HUES64 (cell line): ENCODE measurements around the gene TPBG.

ENCODE experiments used
- H3K27ac ChIP-seq: 2 replicates; pipeline ENCODE4 v1.7.0; 2013; ENCODE audit warnings: low read depth, low read length, inconsistent platforms
- H3K27me3 ChIP-seq: 2 replicates; pipeline ENCODE4 v1.6.1; 2013; ENCODE audit warnings: mild to moderate bottlenecking, low read length; ENCODE audit not compliant: insufficient read depth
- H3K36me3 ChIP-seq: 2 replicates; pipeline ENCODE4 v1.6.1; 2013; ENCODE audit warnings: mild to moderate bottlenecking, low read length; ENCODE audit not compliant: insufficient read depth
- H3K4me1 ChIP-seq: 2 replicates; pipeline ENCODE4 v1.6.1; 2013; ENCODE audit warnings: mild to moderate bottlenecking, low read length, moderate library complexity; ENCODE audit not compliant: insufficient read depth
- H3K4me3 ChIP-seq: 2 replicates; pipeline ENCODE4 v1.5.1; 2013; ENCODE audit warnings: mild to moderate bottlenecking, low read length, moderate library complexity
- H3K9ac ChIP-seq: 2 replicates; pipeline ENCODE4 v1.6.1; 2013; ENCODE audit warnings: mild to moderate bottlenecking, low read depth, low read length
- H3K9me3 ChIP-seq: 2 replicates; pipeline ENCODE4 v1.6.1; 2013; ENCODE audit warnings: low read depth, low read length; ENCODE audit not compliant: insufficient read depth
- WGBS: fragments of 150-250, 120-280 bp; methylation state at CpG from one replicate; pipeline ENCODE4 v1.1.7; 2013; ENCODE audit warnings: missing lambda C conversion rate; 5-methylcytosine and 5-hydroxymethylcytosine counted together

TPBG gene

DNA sequence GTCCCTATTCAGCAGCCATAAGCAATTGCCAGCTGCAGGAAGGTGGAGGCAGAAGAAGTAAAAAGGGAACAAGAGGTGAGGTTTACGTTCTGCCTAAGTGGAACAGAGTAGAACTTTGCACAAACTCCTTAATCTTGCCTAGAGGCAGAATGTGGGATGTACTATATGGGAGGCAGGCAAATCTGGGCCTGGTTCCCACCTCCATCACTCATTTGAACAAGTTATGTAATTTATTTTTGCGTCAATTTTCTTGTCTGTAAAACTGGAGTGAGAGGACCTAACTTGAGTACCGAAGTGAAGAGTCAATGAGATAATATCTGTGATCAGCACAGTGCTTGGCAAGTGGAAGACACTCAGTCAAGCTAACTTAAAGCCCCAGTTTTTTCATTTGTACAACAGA, 2.0 kb upstream of the TPBG start:
- 96% methylated on average over 3 of the region's 3 CpGs for WGBS
- Histone ChIP-seq H3K9ac (no peak overlapping the region), H3K9me3 (no peaks in the 10 kb centered on the region), H3K27me3 (0 out of 2 replicates have a peak, but pooled peaks cover 4% of the 10 kb centered on the region), H3K4me1 (peaks cover 17% of the 10 kb centered on the region), H3K27ac (no peak overlapping the region), H3K4me3 (no peak overlapping the region), H3K36me3 (peaks cover 11% of the 10 kb centered on the region; the same call in 1 of the 2 replicates)

DNA sequence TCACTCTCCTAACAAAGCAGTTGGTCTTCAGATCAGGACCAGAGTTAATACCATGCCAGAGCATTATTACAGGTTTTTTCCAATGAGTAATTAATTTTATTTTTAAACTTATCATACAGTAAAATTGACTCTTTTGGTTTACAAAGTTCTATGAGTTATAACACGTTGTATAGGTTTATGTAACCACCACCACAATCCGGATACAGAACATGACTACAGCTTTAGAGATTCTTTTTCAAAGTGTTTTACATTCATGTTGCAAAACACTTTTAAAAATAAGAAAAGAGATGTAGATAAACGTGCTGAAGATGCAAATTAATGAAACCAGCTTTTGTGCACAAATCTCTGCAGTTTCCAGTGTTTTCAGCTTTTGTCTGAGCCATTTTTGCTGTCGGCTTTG, 1.5 kb upstream of the TPBG start:
- no peak overlapping the region; the same call in 1 of the 2 replicates for H3K9ac ChIP-seq
- peaks cover 20% of the 10 kb centered on the region for H3K4me1 ChIP-seq
- no peak overlapping the region for H3K27ac ChIP-seq
- no peaks in the 10 kb centered on the region for H3K9me3 ChIP-seq
- peak overlapping the region; percentile 68; the same call in 1 of the 2 replicates for H3K4me3 ChIP-seq
- 0 out of 2 replicates have a peak, but pooled peaks cover 4% of the 10 kb centered on the region for H3K27me3 ChIP-seq
- H3K36me3 ChIP-seq, result peaks cover 16% of the 10 kb centered on the region; the same call in 1 of the 2 replicates
- WGBS, result 70% methylated on average over 2 of the region's 4 CpGs

DNA sequence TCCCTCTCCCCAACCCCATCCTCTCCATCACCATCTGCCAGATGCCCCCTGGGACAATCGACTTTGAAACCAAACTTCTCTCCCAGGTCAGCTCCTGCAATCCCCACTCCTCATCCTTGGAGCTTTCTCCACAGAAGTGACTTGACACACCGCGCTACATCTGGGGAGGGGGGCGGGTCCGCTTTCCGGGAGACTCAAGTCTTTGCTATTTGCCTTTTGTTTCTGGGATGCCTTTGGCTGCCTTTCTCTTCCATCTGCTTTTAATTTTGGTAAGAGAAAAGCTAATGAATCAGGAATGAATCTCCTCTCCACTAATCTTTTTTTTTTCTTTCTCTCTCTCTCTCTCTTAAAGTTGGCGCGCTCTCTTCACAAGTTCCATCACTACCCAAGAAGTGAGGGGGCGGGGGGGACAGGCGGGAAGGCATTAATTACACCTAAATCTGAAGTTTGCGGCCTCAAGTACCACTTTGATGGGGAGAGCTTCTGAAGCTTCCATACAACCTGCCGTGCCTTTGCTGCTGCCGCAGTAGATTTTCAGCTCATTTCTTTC, 664 bp upstream of the TPBG start:
- peaks cover 20% of the 10 kb centered on the region for H3K4me1 ChIP-seq
- WGBS, result 2% methylated on average over 11 of the region's 13 CpGs
- peak overlapping the region; percentile 83 for H3K9ac ChIP-seq
- no peaks in the 10 kb centered on the region for H3K9me3 ChIP-seq
- H3K27me3 ChIP-seq, result 0 out of 2 replicates have a peak, but pooled peaks cover 4% of the 10 kb centered on the region
- H3K4me3 ChIP-seq, result peak overlapping the region; percentile 68
- peaks cover 21% of the 10 kb centered on the region; the same call in 1 of the 2 replicates for H3K36me3 ChIP-seq
- H3K27ac ChIP-seq, result peak overlapping the region; percentile 87; the same call in 1 of the 2 replicates

DNA sequence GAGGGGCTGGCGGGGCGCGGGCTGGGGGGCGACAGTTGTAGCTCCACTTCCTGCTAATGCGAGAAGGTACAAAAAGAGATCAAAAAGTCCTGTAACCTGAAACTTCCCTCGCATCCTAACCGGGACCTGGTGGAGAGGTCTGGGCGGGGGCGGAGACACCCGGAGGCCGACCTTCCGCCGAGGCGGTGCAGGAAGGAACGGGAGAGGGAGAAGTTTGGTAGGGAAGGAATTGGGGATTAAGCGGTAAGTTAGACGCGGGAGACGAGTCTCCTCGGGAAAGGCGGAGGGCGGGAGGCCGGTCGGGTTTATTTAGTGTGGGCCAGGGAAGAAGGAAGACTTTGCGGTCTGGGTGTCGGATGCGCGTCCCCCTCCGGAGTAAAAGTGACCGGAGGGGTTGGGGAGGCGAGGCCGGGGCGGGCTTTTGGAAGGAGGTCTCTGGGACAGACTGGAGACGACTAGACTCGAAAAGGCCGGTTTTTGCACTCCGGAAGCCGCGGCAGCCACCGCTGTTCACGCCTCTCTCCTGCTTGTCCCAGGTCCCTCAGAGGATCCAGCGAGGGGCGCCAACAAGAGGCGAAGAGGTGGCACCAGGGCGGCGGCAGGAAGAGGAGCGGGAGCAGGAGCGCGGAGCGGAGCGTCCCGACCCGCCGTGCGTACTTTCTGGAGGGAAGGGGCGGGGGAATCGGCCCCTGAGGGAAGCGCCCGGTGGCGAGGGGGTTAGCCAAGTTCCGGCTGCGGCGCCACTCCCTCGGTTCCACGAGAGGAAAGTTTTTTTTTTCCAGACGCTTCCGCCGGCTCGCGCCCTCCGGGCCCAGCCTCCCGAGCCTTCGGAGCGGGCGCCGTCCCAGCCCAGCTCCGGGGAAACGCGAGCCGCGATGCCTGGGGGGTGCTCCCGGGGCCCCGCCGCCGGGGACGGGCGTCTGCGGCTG, 734 bp downstream of the TPBG start:
- peaks cover 24% of the 10 kb centered on the region; the same call in 1 of the 2 replicates for H3K36me3 ChIP-seq
- H3K27ac ChIP-seq, result peak overlapping the region; percentile 87
- H3K9ac ChIP-seq, result peak overlapping the region; percentile 83
- WGBS, result under 1% methylated on average over 88 of the region's 88 CpGs
- H3K9me3 ChIP-seq, result no peaks in the 10 kb centered on the region
- H3K4me1 ChIP-seq, result peaks cover 23% of the 10 kb centered on the region
- peak overlapping the region; percentile 68 for H3K4me3 ChIP-seq
- H3K27me3 ChIP-seq, result 0 out of 2 replicates have a peak, but pooled peaks cover 4% of the 10 kb centered on the region

DNA sequence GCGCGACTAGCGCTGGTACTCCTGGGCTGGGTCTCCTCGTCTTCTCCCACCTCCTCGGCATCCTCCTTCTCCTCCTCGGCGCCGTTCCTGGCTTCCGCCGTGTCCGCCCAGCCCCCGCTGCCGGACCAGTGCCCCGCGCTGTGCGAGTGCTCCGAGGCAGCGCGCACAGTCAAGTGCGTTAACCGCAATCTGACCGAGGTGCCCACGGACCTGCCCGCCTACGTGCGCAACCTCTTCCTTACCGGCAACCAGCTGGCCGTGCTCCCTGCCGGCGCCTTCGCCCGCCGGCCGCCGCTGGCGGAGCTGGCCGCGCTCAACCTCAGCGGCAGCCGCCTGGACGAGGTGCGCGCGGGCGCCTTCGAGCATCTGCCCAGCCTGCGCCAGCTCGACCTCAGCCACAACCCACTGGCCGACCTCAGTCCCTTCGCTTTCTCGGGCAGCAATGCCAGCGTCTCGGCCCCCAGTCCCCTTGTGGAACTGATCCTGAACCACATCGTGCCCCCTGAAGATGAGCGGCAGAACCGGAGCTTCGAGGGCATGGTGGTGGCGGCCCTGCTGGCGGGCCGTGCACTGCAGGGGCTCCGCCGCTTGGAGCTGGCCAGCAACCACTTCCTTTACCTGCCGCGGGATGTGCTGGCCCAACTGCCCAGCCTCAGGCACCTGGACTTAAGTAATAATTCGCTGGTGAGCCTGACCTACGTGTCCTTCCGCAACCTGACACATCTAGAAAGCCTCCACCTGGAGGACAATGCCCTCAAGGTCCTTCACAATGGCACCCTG, 1.6 kb downstream of the TPBG start:
- Histone ChIP-seq H3K4me1 (peaks cover 26% of the 10 kb centered on the region), H3K9ac (peak overlapping the region; percentile 83)

DNA sequence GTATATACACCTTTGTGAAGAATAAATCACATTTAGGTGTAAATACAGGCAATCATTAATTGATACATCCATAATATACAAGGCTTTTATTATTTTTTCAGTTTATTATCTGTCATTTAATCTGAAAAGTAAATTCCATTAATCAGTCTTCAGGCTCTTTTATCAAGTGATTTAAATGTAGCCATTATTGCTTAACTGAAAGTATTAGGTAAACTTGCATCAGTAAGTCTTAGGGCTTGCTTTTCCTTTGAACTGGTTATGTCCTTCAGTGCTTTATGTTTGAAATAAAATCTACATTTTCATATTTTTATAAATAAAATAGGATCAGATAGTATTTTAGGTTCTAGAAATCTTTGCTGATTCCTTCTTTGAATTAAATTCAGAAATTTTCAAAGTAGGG, 4.1 kb downstream of the TPBG start:
- no peaks in the 10 kb centered on the region for H3K27me3 ChIP-seq
- no peak overlapping the region for H3K9ac ChIP-seq
- H3K4me3 ChIP-seq, result no peak overlapping the region; the same call in 1 of the 2 replicates
- peaks cover 24% of the 10 kb centered on the region; the same call in 1 of the 2 replicates for H3K36me3 ChIP-seq
- H3K4me1 ChIP-seq, result peaks cover 17% of the 10 kb centered on the region
- H3K9me3 ChIP-seq, result no peaks in the 10 kb centered on the region
- no peak overlapping the region for H3K27ac ChIP-seq

More for the DNA sequence above, 1.6 kb downstream of the TPBG start:
- 4% methylated on average over 67 of the region's 67 CpGs for WGBS
- H3K9me3 ChIP-seq, result no peaks in the 10 kb centered on the region
- peaks cover 24% of the 10 kb centered on the region; the same call in 1 of the 2 replicates for H3K36me3 ChIP-seq
- H3K4me3 ChIP-seq, result peak overlapping the region; percentile 68
- 0 out of 2 replicates have a peak, but pooled peaks cover 4% of the 10 kb centered on the region for H3K27me3 ChIP-seq
- peak overlapping the region; percentile 87; the same call in 1 of the 2 replicates for H3K27ac ChIP-seq

DNA sequence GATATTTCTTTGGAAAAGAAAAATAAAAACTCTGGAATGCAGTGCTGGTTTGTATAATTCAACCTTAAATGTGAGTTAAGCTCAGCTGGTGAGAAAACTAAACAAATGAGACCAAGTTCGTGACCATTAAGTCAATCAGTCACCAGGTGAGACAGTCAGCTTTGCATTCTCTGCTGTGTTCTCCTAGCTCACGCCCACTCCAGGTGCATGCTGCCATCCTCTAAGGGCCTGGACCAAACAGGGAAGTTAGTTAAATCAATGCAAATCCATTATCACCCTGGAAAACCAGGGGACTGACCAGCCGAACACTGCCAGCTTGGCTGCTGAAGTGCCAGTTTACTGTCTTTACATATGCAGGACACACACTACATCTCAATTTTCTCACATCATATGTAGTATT, 7.2 kb downstream of the TPBG start:
- Histone ChIP-seq H3K9me3 (no peaks in the 10 kb centered on the region), H3K4me3 (no peak overlapping the region), H3K27me3 (no peaks in the 10 kb centered on the region), H3K36me3 (peaks cover 21% of the 10 kb centered on the region; the same call in 1 of the 2 replicates), H3K27ac (no peak overlapping the region), H3K4me1 (peaks cover 14% of the 10 kb centered on the region), H3K9ac (no peak overlapping the region)
- 90% methylated on average over 3 of the region's 3 CpGs for WGBS

DNA sequence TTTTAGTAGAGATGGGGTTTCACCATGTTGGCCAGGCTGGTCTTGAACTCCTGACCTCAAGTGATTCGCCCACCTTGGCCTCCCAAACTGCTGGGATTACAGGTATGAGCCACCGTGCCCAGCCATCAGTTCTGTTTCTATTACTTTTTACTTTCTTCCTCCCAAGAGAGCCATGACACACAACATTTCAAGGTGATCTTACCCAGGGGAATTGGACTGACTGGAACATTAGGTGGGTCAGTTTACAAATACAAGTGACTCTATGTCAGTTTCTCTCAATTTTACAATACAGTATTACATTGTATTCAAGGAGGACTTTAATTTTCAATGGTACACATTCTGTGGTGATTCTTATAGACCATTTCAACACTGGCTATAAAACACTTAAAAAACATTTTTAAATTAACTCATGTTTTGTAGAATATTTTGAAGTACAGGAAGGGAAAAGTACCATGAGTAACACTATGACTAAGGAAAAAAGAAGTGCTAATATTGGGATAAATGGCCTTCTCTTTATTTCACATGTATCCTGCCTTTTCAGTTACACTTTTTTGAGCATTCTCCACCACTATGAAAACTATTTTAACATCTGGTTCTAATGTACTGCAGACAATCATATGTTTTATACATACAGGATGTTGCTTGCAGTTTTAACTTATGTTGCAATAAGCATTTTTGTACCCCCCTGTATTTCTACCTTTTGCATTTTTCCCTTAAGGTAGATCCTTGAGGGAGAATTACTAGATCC, 8.4 kb downstream of the TPBG start:
- 72% methylated on average over 2 of the region's 2 CpGs for WGBS
- peaks cover 7% of the 10 kb centered on the region for H3K9me3 ChIP-seq
- no peaks in the 10 kb centered on the region for H3K27me3 ChIP-seq
- H3K4me3 ChIP-seq, result no peak overlapping the region
- H3K4me1 ChIP-seq, result peaks cover 6% of the 10 kb centered on the region
- H3K27ac ChIP-seq, result no peak overlapping the region
- H3K9ac ChIP-seq, result no peak overlapping the region
- H3K36me3 ChIP-seq, result peaks cover 9% of the 10 kb centered on the region; the same call in 1 of the 2 replicates

DNA sequence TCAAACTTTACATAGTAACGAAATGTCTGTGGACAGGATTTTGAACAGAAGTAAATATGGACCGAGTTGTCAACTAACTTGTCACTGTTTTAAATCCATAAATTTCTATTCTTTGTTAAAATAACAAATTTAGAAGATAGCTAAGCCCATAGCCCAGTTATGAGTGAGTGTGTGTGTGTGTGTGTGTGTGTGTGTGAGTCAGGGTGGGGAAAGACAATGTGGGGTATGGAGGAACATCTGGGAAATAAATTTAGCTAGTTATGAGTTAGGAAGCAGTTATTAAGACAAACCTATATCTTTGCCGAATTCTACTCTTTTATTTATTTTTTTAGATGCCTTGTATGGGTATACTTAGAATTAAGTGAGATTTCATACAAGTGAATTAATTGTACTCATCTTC, 9.0 kb downstream of the TPBG start:
- Histone ChIP-seq H3K36me3 (peaks cover 5% of the 10 kb centered on the region; the same call in 1 of the 2 replicates), H3K4me3 (no peak overlapping the region), H3K27me3 (no peaks in the 10 kb centered on the region), H3K9ac (no peak overlapping the region), H3K9me3 (peaks cover 7% of the 10 kb centered on the region), H3K27ac (no peak overlapping the region), H3K4me1 (peaks cover 6% of the 10 kb centered on the region; the same call in 1 of the 2 replicates)
- WGBS, result no CpG with 5 or more reads among the region's 3 CpGs

DNA sequence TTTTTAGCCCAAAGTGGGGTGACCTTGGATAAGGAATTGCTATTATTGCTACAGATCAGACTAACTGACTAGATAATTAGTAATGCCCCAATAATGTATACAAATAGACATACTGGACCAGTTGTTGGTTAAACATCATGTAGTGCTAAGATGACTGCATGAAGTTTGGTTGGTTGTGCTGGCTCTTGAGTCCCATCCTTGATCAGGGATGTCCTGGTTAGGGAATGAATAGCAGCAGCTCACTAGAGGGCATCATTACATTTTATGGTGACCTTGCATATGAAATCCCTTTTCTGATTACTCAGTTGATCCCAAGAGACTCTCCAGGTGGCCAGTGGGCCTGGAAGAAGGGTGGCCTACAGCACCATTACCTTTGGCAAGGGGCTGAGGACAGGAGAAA, 10.9 kb downstream of the TPBG start:
- peaks cover 7% of the 10 kb centered on the region for H3K9me3 ChIP-seq
- H3K27ac ChIP-seq, result no peak overlapping the region
- no peaks in the 10 kb centered on the region for H3K27me3 ChIP-seq
- peaks cover under 1% of the 10 kb centered on the region; the same call in 1 of the 2 replicates for H3K4me1 ChIP-seq
- H3K9ac ChIP-seq, result no peak overlapping the region
- H3K4me3 ChIP-seq, result no peak overlapping the region
- H3K36me3 ChIP-seq, result no peaks in the 10 kb centered on the region
